ENCODE results near the gene NLGN1. TPM values are rescaled to one million over a fixed set of nuclear protein-coding genes. Genes with fewer than 3 reads are reported as not detected.

NLGN1 gene
- total RNA-seq, 1 experiment from 2014 or later: 5.2 TPM

DNA sequence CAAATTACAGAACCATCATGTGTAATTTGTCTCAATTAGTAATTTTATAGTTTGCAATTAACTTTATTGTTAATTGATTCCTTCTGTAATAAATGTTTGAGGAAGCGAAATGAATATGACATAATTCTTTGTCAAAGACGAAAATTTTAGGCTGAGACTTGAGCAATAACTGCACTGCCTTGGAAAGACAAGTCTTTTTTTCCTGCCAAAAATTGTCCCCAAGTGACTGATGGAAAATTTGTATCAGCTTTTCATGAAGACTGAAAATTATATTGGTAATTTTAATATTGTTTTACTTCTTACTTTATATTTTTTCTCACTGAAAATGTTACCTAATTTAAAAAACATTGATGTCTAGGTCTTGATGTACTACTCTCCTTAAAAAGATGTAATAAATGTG is 622.6 kb downstream of the NLGN1 start:
- Histone ChIP-seq H3K23ac (ENCODE audit: insufficient read length, low read depth, low read length) (no peak overlapping the region), H4K8ac (replicated peaks; ENCODE audit: insufficient read length, low read depth, low read length) (no peak overlapping the region), H3K4ac (ENCODE audit: low read depth, low read length) (no peak overlapping the region), H4K91ac (ENCODE audit: insufficient read length, low read depth, low read length) (no peak overlapping the region), H3K56ac (ENCODE audit: insufficient read length, low read depth, low read length) (no peak overlapping the region), H2BK5ac (ENCODE audit: insufficient read length, low read length) (no peak overlapping the region), H3K79me1 (ENCODE audit: insufficient read depth, low read depth, low read length, poor library complexity, severe bottlenecking) (no peaks in the 10 kb centered on the region), H3K4me1 (ENCODE audit: insufficient read depth, low read length) (no peaks in the 10 kb centered on the region), H2BK120ac (ENCODE audit: low read depth, low read length, poor library complexity, severe bottlenecking) (no peak overlapping the region), H3K27ac (ENCODE audit: insufficient read length, low read depth, low read length) (no peak overlapping the region), H2BK12ac (ENCODE audit: insufficient read length, low read depth, low read length) (no peak overlapping the region), H3K4me2 (ENCODE audit: insufficient read depth, insufficient read length, low read length) (no peak overlapping the region), H2AFZ (ENCODE audit: low read length) (no peak overlapping the region), H3K23me2 (ENCODE audit: insufficient read length, low read depth, low read length, poor library complexity, severe bottlenecking) (no peaks in the 10 kb centered on the region), H3K79me2 (ENCODE audit: insufficient read depth, low read length) (no peaks in the 10 kb centered on the region), H3K27me3 (ENCODE audit: insufficient read depth, low read length) (no peaks in the 10 kb centered on the region), H4K5ac (ENCODE audit: insufficient read length, low read depth, low read length) (no peak overlapping the region), H3K14ac (ENCODE audit: insufficient read depth, low read length) (no peak overlapping the region), H4K20me1 (ENCODE audit: control insufficient read depth, insufficient read depth, insufficient read length) (no peaks in the 10 kb centered on the region), H2BK20ac (ENCODE audit: low read depth, low read length, poor library complexity, severe bottlenecking) (no peak overlapping the region), H2AK5ac (ENCODE audit: insufficient read length, low read length) (no peak overlapping the region), H3K9ac (ENCODE audit: extremely low read depth, insufficient read length, low read length) (no peak overlapping the region), H3K18ac (ENCODE audit: insufficient read length, low read depth, low read length) (no peak overlapping the region), H3K9me3 (ENCODE audit: control insufficient read depth, low read depth, low read length) (no peaks in the 10 kb centered on the region), H3T11ph (ENCODE audit: low read length) (no peak overlapping the region), H2BK15ac (ENCODE audit: low read depth, low read length) (no peak overlapping the region)
- Mint-ChIP-seq H3K9me3 (peaks cover 9 to 14% of the 10 kb centered on the region in 2 experiments; a peak in 4 of 5 replicates), H3K4me1 (peaks cover 12 to 14% of the 10 kb centered on the region in 2 experiments), H3K27ac (no peak overlapping the region), H3K27me3 (ENCODE audit: low read depth) (no peaks in the 10 kb centered on the region), H3K4me3 (no peak overlapping the region), H3K36me3 (ENCODE audit: insufficient read depth in 1 of 3, low read depth in 3 of 3) (peaks cover 7 to 16% (median 10%) of the 10 kb centered on the region in 3 experiments; a peak in 6 of 7 replicates)
- TF ChIP-seq, protein P1, sequence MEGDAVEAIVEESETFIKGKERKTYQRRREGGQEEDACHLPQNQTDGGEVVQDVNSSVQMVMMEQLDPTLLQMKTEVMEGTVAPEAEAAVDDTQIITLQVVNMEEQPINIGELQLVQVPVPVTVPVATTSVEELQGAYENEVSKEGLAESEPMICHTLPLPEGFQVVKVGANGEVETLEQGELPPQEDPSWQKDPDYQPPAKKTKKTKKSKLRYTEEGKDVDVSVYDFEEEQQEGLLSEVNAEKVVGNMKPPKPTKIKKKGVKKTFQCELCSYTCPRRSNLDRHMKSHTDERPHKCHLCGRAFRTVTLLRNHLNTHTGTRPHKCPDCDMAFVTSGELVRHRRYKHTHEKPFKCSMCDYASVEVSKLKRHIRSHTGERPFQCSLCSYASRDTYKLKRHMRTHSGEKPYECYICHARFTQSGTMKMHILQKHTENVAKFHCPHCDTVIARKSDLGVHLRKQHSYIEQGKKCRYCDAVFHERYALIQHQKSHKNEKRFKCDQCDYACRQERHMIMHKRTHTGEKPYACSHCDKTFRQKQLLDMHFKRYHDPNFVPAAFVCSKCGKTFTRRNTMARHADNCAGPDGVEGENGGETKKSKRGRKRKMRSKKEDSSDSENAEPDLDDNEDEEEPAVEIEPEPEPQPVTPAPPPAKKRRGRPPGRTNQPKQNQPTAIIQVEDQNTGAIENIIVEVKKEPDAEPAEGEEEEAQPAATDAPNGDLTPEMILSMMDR (conservative IDR thresholded peaks at IDR 0.05): no peak
- WGBS (ENCODE audit: extremely low coverage, insufficient read length, low lambda C conversion rate): no CpG with 5 or more reads among the region's 2 CpGs
- no peak for DNase-seq

Measured in H9 (cell line).